Memory B cell (primary cell): ENCODE results near the gene CXorf65.

Experiments
- ATAC-seq: fragments of 150-1000 bp; cut with Tn5 transposase; 2 replicates; pipeline ENCODE4 v1.10.0; 2021; ENCODE audit warnings: low read depth, mild to moderate bottlenecking, moderate library complexity
- DNase-seq, 2 donors: peaks; one replicate each; pipeline ENCODE4 v3.0.0; 2022; ENCODE audit warnings: low spot score in 2 of 2
- H3K27ac Mint-ChIP-seq: one replicate; pipeline ENCODE4 v1.8.0; 2022; ENCODE audit warnings: mild to moderate bottlenecking, moderate library complexity, mixed read lengths
- H3K27me3 Mint-ChIP-seq: one replicate; pipeline ENCODE4 v1.8.0; 2022; ENCODE audit warnings: mixed read lengths
- H3K36me3 Mint-ChIP-seq: one replicate; pipeline ENCODE4 v1.8.0; 2022; ENCODE audit warnings: mild to moderate bottlenecking, mixed read lengths
- H3K4me1 Mint-ChIP-seq: one replicate; pipeline ENCODE4 v1.8.0; 2022; ENCODE audit warnings: mixed read lengths
- H3K4me3 Mint-ChIP-seq: one replicate; pipeline ENCODE4 v1.8.0; 2022; ENCODE audit warnings: mild to moderate bottlenecking, moderate library complexity, mixed read lengths
- H3K9me3 Mint-ChIP-seq: one replicate; pipeline ENCODE4 v1.8.0; 2022; ENCODE audit warnings: mixed read lengths

CXorf65 gene

DNA sequence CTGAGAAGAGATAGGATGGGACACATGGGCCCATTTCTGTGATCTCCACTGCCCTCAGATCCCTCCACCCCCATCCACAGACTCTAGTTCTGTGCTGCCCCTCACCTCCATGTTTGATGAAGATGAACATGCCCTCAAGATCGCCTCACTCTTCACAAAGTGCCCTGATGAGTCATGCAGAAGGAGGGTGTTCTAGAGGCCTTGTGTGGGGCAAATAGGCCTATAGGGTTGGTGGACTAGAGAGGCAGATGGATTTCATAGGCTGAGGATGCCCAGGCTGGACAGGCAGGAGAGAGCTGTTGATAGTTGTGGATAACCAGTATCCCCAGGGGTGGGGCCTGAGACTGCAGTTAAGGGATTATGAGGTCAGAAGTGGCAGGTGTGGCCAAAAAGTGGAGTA, at the start of gene CXorf65:
CXorf65 (minus strand) TSS at position 314 of the 400 bp plus-strand sequence; CDS start at position 130, 184 bp downstream.
- Mint-ChIP-seq H3K27me3 (no peaks in the 10 kb centered on the region), H3K4me1 (peaks cover 59% of the 10 kb centered on the region), H3K9me3 (no peaks in the 10 kb centered on the region)

DNA sequence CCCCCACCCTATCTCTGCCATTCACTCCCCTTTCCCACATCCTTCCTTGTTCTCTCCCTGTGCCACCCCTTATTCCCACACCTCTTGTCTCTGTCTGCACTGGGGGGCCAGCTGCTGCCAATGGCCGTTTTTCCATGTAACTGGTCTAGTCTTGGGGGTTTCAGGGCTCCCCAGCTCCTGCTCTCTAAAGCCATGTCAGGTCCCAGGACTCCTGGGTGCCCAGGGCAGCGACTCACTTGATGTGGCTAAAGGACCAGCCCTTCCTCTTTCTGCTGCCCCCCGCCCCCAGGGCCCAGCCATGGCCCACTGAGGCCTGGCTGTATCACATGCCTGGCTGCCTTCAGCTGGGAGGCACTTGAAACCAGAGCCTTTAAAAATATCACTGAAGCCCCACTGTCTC, 48.1 kb upstream of the CXorf65 start:
- Mint-ChIP-seq H3K36me3 (peaks cover 2% of the 10 kb centered on the region), H3K27me3 (no peaks in the 10 kb centered on the region), H3K4me3 (no peak overlapping the region), H3K27ac (peak overlapping the region; percentile 74), H3K4me1 (peaks cover 17% of the 10 kb centered on the region), H3K9me3 (no peaks in the 10 kb centered on the region)
- no peak for DNase-seq
- no peak for ATAC-seq

More for the DNA sequence above, at the start of gene CXorf65:
- no peak for ATAC-seq
- DNase-seq = no peak
- Mint-ChIP-seq H3K27ac (peak within 1 kb of the TSS; percentile 77), H3K4me3 (peak within 1 kb of the TSS; percentile 4), H3K36me3 (peaks cover 26% of the 10 kb centered on the region)

DNA sequence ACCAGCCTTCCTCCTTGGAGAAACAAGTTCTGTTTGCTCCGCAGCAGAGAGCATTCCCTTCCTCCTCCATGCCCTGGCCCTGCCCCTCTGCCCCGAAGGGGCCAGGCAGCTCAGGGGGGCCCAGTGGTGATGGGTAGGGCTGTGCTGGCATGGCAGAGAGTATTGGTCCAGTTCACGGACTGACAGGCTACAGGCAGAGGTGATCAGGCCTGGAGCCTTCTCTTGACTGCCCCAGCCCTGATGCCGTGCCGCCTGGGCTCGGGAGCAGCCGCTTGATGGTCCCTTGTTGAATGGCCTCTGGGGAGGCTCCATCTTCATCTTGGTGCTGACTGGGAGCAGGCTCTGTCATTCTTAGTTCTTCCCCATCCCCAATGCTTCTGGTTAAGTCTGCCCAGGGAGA, 47.7 kb upstream of the CXorf65 start:
- Mint-ChIP-seq H3K36me3 (peaks cover 2% of the 10 kb centered on the region), H3K9me3 (no peaks in the 10 kb centered on the region), H3K27me3 (no peaks in the 10 kb centered on the region), H3K27ac (peak overlapping the region; percentile 74), H3K4me3 (no peak overlapping the region), H3K4me1 (peaks cover 17% of the 10 kb centered on the region)
- no peak for ATAC-seq
- no peak for DNase-seq

DNA sequence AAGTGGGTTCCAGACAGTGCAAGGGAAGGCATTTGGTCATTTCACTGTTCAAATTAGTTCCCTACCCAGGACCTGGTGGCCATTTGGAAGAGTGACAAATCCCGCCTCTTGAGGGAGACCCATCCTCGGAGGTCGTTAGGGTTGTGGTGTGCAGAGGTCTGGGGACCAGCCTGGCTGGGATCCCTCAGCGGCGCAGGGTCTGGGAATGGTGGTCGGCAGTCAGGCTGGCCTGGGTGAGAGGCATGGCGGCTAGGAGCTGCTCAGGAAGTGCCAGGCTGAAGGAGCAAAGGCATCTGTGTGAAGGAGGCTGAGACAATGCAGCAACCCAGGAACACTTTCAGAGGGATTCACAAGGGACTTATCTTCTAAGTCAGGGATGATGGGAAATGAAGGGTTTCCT, 44.8 kb upstream of the CXorf65 start:
- Mint-ChIP-seq H3K36me3 (no peaks in the 10 kb centered on the region), H3K27me3 (no peaks in the 10 kb centered on the region), H3K4me3 (no peak overlapping the region), H3K4me1 (peaks cover 14% of the 10 kb centered on the region), H3K9me3 (no peaks in the 10 kb centered on the region), H3K27ac (no peak overlapping the region)
- no peak for DNase-seq
- no peak for ATAC-seq

DNA sequence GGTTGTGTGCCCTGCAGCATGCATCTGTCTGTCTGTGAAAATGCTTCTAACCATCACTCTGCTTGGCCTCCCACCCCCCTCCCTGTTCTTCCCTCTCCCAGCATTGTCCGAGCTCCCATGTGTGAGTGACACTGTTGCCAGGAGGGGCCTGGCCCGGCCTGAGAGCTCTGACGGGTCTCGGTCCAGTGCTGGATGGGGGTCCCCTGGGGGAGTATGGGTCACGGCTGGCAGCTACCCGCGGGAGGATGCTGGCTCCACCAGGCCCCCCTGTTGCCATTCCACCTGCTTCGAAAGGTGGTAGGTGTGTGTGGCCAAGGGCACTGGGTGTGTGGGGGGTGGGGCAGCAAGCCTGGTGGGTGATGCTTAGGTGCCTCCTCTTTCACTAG, 41.7 kb upstream of the CXorf65 start:
- Mint-ChIP-seq H3K36me3 (no peaks in the 10 kb centered on the region), H3K27ac (no peak overlapping the region), H3K4me1 (peaks cover 13% of the 10 kb centered on the region), H3K4me3 (no peak overlapping the region), H3K27me3 (no peaks in the 10 kb centered on the region), H3K9me3 (no peaks in the 10 kb centered on the region)
- ATAC-seq (no peak), DNase-seq (no peak)

DNA sequence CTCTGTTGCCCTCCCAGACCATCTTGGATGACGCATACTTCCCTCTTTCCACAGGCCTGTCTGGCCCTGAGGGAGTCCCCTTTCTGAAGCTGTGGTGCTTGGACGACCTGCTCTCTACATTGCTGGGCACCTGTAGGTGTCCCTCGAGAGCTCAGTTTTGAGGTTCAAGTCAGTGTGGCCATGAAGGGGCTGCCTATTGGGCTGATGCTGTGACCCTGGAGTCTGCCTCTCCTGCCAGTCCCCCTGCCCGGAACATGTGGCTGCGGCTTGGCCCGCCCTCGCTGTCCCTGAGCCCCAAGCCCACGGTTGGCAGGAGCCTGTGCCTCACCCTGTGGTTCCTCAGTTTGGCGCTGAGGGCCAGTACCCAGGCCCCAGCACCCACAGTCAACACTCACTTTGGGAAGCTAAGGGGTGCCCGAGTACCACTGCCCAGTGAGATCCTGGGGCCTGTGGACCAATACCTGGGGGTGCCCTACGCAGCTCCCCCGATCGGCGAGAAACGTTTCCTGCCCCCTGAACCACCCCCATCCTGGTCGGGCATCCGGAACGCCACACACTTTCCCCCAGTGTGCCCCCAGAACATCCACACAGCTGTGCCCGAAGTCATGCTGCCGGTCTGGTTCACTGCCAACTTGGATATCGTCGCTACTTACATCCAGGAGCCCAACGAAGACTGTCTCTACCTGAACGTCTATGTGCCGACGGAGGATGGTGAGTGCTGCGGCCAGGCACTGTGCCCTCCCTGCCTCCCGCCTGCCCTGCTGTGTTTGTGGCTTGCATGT, 41.1 kb upstream of the CXorf65 start:
- H3K4me3 Mint-ChIP-seq = no peak overlapping the region
- no peaks in the 10 kb centered on the region for H3K27me3 Mint-ChIP-seq
- no peaks in the 10 kb centered on the region for H3K9me3 Mint-ChIP-seq
- DNase-seq (no peak), ATAC-seq (no peak)
- no peak overlapping the region for H3K27ac Mint-ChIP-seq
- H3K4me1 Mint-ChIP-seq = peaks cover 13% of the 10 kb centered on the region
- peaks cover 2% of the 10 kb centered on the region for H3K36me3 Mint-ChIP-seq

DNA sequence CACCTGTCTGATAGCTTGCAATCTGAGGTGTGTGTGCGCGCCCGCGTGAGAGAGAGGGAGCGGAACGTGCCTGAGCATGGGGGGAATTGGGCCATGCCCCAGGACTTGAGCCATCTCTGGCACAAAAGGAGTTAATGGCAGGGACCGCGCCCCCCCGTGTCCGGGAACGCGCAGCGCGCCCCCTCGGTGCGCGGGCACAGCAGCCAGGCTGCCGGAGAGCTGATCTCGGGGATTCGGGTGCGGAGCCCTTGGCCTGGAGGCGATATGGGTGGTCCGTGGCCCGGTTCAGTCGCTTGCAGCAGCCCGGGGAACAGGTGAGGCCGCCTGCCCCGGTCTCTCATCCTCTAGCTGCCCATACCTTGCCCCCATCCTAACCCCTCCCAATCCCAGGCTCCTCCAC, 38.1 kb upstream of the CXorf65 start, which contains the start of gene NLGN3:
NLGN3 (plus strand) TSS at position 191 of the 400 bp plus-strand sequence. CDS start 2,909 bp downstream, outside the sequence.
- no peak for DNase-seq
- Mint-ChIP-seq H3K27me3 (no peaks in the 10 kb centered on the region), H3K4me3 (peak within 1 kb of the TSS; percentile 32), H3K4me1 (peaks cover 13% of the 10 kb centered on the region), H3K36me3 (peaks cover 2% of the 10 kb centered on the region), H3K27ac (peak within 1 kb of the TSS; percentile 35), H3K9me3 (no peaks in the 10 kb centered on the region)
- no peak for ATAC-seq

DNA sequence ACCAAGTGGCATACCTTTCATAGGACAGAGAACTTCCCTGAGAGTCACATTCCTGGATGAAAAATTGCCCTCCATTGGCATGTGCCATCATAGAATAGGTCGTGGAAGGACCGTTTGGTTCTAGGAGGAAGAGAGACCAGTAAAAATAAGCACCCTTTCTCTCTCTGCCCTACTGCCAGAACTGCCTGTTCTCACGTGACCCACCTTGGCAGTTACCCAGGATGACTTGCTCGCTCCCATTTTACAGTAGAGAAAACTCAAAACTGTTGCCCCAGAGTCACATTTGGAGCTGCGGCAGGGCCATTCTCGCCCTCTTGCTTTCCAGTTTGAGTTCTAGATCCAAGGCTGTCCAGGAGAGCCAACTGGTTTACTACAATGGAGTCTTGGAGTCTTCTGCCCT, 37.0 kb upstream of the CXorf65 start:
- Mint-ChIP-seq H3K27ac (no peak overlapping the region), H3K27me3 (no peaks in the 10 kb centered on the region), H3K36me3 (peaks cover 9% of the 10 kb centered on the region), H3K4me1 (peaks cover 13% of the 10 kb centered on the region), H3K4me3 (no peak overlapping the region), H3K9me3 (no peaks in the 10 kb centered on the region)
- ATAC-seq (no peak), DNase-seq (no peak)

DNA sequence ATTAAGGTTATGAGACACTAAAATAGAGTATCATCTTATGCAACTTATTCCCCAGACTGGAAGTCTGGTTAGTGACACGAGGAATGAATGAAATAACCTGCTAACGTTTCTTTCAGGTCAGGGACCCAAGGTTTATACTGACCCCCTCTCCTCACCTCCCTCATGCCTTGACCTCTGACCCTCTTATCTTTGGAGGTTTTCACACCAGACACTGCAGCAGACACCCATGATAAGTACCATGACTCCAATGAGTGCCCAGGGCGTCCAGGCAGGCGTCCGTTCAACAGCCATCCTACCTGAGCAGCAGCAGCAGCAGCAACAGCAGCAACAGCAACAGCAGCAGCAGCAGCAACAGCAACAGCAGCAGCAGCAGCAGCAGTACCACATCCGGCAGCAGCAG, 33.9 kb upstream of the CXorf65 start:
- Mint-ChIP-seq H3K4me3 (no peak overlapping the region), H3K27ac (no peak overlapping the region), H3K27me3 (no peaks in the 10 kb centered on the region), H3K9me3 (no peaks in the 10 kb centered on the region), H3K36me3 (peaks cover 27% of the 10 kb centered on the region), H3K4me1 (peaks cover 8% of the 10 kb centered on the region)
- DNase-seq = no peak
- no peak for ATAC-seq

DNA sequence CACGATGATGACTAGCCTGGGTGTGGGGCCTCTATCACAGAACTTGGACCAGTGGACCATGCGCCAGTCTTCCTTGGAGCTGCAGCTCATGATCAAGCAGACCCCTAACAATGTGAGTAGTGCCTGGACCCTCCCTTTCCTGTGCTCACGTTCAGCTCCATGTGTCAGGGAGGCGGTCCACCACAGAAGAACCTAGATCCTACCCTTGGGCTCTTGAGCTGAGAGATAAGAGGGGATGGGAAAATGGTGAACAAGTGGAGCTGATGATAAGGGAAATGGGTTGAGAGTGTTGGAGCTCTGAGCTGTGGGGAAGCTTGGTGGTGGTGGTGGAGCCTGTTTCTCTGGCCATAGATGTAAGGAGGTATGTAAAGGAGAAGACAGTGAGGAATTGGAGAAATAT, 25.0 kb upstream of the CXorf65 start:
- no peak for DNase-seq
- Mint-ChIP-seq H3K27ac (no peak overlapping the region), H3K9me3 (no peaks in the 10 kb centered on the region), H3K36me3 (peaks cover 36% of the 10 kb centered on the region), H3K4me1 (peaks cover 14% of the 10 kb centered on the region), H3K27me3 (no peaks in the 10 kb centered on the region), H3K4me3 (no peak overlapping the region)
- ATAC-seq = no peak

DNA sequence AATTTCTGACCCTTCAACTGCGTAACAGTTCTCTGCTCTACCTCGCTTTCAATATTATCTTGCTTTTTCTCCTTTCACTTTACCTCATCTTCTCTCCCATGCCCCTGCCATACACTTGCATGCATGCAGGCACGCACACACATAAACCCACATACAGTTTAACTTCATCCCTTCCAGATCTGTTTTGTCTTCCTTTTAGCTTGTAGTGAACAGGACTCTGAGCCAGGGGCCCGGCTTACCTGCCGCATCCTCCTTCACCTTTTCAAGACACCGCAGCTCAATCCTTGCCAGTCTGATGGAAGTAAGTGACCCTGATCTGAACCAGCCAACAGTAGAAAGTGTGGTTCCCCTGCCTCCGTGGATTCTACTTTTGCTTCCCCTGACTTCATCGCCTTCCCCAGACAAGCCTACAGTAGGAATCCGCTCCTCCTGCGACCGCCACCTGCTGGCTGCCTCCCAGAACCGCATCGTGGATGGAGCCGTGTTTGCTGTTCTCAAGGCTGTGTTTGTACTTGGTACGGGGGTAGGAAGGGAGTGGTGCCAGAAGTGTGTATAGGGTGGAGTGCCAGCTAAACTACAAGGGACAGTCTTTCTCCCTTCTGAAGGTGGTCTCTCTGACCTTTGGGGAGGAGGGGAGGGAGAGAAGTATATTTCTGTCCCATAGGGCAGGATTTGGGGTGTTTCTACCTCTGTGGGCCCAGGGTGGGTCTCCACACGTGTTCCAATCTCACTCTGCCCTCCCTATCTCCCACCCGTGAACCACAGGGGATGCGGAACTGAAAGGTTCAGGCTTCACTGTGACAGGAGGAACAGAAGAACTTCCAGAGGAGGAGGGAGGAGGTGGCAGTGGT, 22.6 kb upstream of the CXorf65 start:
- Mint-ChIP-seq H3K27me3 (no peaks in the 10 kb centered on the region), H3K4me3 (no peak overlapping the region), H3K4me1 (peaks cover 10% of the 10 kb centered on the region), H3K27ac (peak overlapping the region; percentile 89), H3K36me3 (peaks cover 33% of the 10 kb centered on the region), H3K9me3 (no peaks in the 10 kb centered on the region)
- ATAC-seq (peak; percentile 93), DNase-seq (peak; percentile 61 to 73)

DNA sequence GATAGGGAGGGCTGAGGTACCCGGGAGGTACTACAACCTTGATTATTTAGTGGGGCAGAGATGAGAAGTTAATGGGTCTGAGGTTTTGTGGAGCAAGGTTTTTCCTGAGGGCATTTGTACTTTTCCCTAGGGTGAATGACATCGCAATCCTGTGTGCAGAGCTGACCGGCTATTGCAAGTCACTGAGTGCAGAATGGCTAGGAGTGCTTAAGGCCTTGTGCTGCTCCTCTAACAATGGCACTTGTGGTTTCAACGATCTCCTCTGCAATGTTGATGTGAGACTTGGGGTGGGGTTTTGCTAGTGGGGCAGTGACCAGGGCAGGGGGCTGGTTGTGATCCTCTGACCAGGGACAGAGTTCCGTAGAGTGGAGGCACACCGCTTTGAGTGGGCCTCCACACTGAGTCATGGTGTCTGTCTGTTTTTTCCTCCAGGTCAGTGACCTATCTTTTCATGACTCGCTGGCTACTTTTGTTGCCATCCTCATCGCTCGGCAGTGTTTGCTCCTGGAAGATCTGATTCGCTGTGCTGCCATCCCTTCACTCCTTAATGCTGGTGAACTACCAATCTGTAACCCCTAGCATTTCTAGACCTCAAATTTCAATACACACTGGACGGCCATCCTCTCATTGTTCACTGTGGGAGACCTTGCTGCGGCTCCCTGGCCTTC, 21.8 kb upstream of the CXorf65 start:
- H3K36me3 Mint-ChIP-seq = peaks cover 36% of the 10 kb centered on the region
- peaks cover 10% of the 10 kb centered on the region for H3K4me1 Mint-ChIP-seq
- H3K9me3 Mint-ChIP-seq = no peaks in the 10 kb centered on the region
- H3K27ac Mint-ChIP-seq = peak overlapping the region; percentile 89
- ATAC-seq (no peak), DNase-seq (no peak)
- H3K4me3 Mint-ChIP-seq = no peak overlapping the region
- no peaks in the 10 kb centered on the region for H3K27me3 Mint-ChIP-seq

DNA sequence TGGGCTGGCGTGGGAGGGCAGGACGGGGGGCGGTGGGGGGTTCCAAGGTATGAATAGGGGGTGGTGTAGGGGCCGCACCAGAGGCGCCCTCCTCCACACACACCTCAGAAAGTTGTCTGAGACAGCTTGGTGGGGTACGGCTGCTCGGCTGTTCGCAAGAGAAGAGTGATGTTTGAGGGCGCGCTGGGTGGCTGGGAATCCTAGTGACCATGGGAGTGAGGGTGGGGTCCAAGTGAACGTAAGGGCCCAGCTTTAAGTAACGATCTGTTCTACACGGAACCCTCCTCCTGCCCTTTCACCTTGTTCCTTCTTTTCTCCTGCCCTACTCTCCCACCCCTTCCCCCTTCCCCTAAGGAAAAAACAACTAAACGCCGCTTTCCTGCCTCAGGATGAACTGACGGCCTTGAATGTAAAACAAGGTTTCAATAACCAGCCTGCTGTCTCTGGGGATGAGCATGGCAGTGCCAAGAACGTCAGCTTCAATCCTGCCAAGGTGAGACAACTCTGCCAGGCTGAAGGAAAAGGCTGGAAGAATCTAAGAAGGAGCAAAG, 12.5 kb upstream of the CXorf65 start:
- ATAC-seq = peak; percentile 17
- no peaks in the 10 kb centered on the region for H3K9me3 Mint-ChIP-seq
- DNase-seq = no peak
- H3K36me3 Mint-ChIP-seq = peaks cover 16% of the 10 kb centered on the region
- H3K27me3 Mint-ChIP-seq = no peaks in the 10 kb centered on the region
- H3K27ac Mint-ChIP-seq = peak overlapping the region; percentile 97
- H3K4me3 Mint-ChIP-seq = peak overlapping the region; percentile 94
- peaks cover 12% of the 10 kb centered on the region for H3K4me1 Mint-ChIP-seq
